ENCODE measurements around the gene ERFE.

Gene ERFE

GRCh38 chr2:238130696-238131628 is 27.8 kb upstream of the ERFE start:
- TF ChIP-seq ZNF274 (IDR thresholded peaks at IDR 0.05; ENCODE audit: low read depth, low read length), result no peak

GRCh38 chr2:238131761-238132462 is 26.9 kb upstream of the ERFE start:
- TF ChIP-seq ZNF274 (IDR thresholded peaks at IDR 0.05; ENCODE audit: low read depth, low read length), result no peak
- no peak overlapping the region for H3K4me3 ChIP-seq (ENCODE audit: low read length)

More at GRCh38 chr2:238130696-238131628, 27.8 kb upstream of the ERFE start:
- no peak overlapping the region for H3K4me3 ChIP-seq (ENCODE audit: low read length)

GRCh38 chr2:238132463-238133450 is 26.0 kb upstream of the ERFE start:
- TF ChIP-seq ZNF274 (IDR thresholded peaks at IDR 0.05; ENCODE audit: low read depth, low read length), result no peak
- no peak overlapping the region for H3K4me3 ChIP-seq (ENCODE audit: low read length)

GRCh38 chr2:238133499-238134392 is 25.0 kb upstream of the ERFE start:
- no peak for TF ChIP-seq ZNF274 (IDR thresholded peaks at IDR 0.05; ENCODE audit: low read depth, low read length)
- no peak overlapping the region for H3K4me3 ChIP-seq (ENCODE audit: low read length)

- TF ChIP-seq ZNF274 (IDR thresholded peaks at IDR 0.05; ENCODE audit: low read depth, low read length), result no peak
- no peak overlapping the region for H3K4me3 ChIP-seq (ENCODE audit: low read length)
These were observed 24.4 kb upstream of the ERFE start for GRCh38 chr2:238134393-238134785.

GRCh38 chr2:238135601-238136150 is 23.1 kb upstream of the ERFE start:
- no peak for TF ChIP-seq ZNF274 (IDR thresholded peaks at IDR 0.05; ENCODE audit: low read depth, low read length)
- no peak overlapping the region for H3K4me3 ChIP-seq (ENCODE audit: low read length)

GRCh38 chr2:238136820-238137537 is 21.8 kb upstream of the ERFE start:
- H3K4me3 ChIP-seq (ENCODE audit: low read length), result no peak overlapping the region
- no peak for TF ChIP-seq ZNF274 (IDR thresholded peaks at IDR 0.05; ENCODE audit: low read depth, low read length)

- H3K4me3 ChIP-seq (ENCODE audit: low read length), result no peak overlapping the region
- no peak for TF ChIP-seq ZNF274 (IDR thresholded peaks at IDR 0.05; ENCODE audit: low read depth, low read length)
These were observed 20.9 kb upstream of the ERFE start for GRCh38 chr2:238137885-238138284.

GRCh38 chr2:238138331-238139195 is 20.2 kb upstream of the ERFE start, which contains the start of gene KLHL30:
KLHL30 (plus strand) TSS chr2:238138668; CDS start chr2:238140755, 2,087 bp downstream.
- no peak within 1 kb of the TSS for H3K4me3 ChIP-seq (ENCODE audit: low read length)
- TF ChIP-seq ZNF274 (IDR thresholded peaks at IDR 0.05; ENCODE audit: low read depth, low read length), result no peak

GRCh38 chr2:238139196-238140039 is 19.4 kb upstream of the ERFE start:
- no peak overlapping the region for H3K4me3 ChIP-seq (ENCODE audit: low read length)
- no peak for TF ChIP-seq ZNF274 (IDR thresholded peaks at IDR 0.05; ENCODE audit: low read depth, low read length)

Measured in GM08714 (cell line).